ENCODE results near the gene PTPN14. TPM values are rescaled to one million over a fixed set of nuclear protein-coding genes. Genes with fewer than 3 reads are reported as not detected.

The PTPN14 gene
- total RNA-seq, 1 experiment from 2014 or later, result 243 TPM

DNA sequence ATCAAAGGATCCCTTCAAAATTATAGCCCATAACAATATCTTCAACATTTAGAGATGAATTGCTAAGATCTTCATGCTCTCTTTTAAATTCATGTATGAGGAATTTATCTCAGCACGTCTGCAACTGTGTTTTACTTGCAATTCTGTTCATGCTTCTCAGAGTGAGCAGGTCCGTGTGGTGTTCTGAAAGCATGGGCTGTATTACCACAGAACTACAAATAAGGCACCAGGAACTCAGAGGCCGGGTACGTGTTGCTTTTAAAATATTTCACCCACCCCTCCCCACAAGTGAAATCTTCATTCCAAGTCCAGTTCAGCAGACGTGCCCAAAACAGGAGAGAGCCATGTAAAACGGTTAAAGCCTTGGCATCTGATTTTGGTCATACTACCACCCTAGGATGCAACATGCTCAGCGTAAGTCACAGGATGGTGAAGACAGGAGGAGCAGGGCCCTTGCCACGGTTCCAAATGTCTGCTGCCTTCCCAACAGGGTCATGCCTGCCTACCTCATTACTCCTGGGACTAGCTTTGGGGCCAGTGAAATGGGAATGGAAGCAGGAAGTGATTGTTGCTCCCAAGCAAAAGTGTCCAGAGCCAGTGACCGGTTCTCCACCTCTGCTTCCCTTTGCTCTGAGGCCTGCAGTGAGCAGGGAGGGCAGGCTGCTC lies 133.7 kb downstream of the PTPN14 start:
- CTCF ChIA-PET, result interaction anchor here (0.6 to 5.4 kb wide), 11 partner anchors 9 to 166 kb away, joined by 3 to 64 read pairs (median 6); no protein-coding TSS in a partner anchor
- H3K27ac Mint-ChIP-seq (ENCODE audit: low read depth, unreplicated experiment), result peak overlapping the region; percentile 80
- TF ChIP-seq CTCF (IDR thresholded peaks at IDR 0.05; ENCODE audit: unreplicated experiment), result no peak

GRCh38 chr1:214416858-214417257 lies 134.5 kb downstream of the PTPN14 start:
- no TSS peak for BruUV-seq (replicated peaks)
- intact Hi-C loops (cut with micrococcal nuclease), result loop anchor here (2.0 kb wide), 1 partner anchor 24 kb away; no protein-coding TSS in a partner anchor
- Mint-ChIP-seq H3K4me3 (ENCODE audit: unreplicated experiment) (no peak overlapping the region), H3K9me3 (ENCODE audit: unreplicated experiment) (no peaks in the 10 kb centered on the region), H3K4me1 (ENCODE audit: insufficient read depth, unreplicated experiment) (peaks cover 72% of the 10 kb centered on the region), H3K27me3 (ENCODE audit: insufficient read depth, unreplicated experiment) (no peaks in the 10 kb centered on the region), H3K36me3 (ENCODE audit: insufficient read depth, unreplicated experiment) (peaks cover 28% of the 10 kb centered on the region), H3K27ac (ENCODE audit: low read depth, unreplicated experiment) (peak overlapping the region; percentile 69)
- no peak for DNase-seq (ENCODE audit: unreplicated experiment)
- ChIA-PET CTCF (interaction anchor here (0.6 to 5.4 kb wide), 11 partner anchors 9 to 210 kb away, joined by 3 to 64 read pairs (median 5); no protein-coding TSS in a partner anchor), POLR2A (interaction anchor here (0.6 to 8.4 kb wide), 25 partner anchors 11 to 1150 kb away, joined by 3 to 126 read pairs (median 11); partner anchors contain the start of genes CENPF, KCTD3 and PTPN14)
- TF ChIP-seq CTCF (IDR thresholded peaks at IDR 0.05; ENCODE audit: unreplicated experiment), result no peak

More for the DNA sequence above, 133.7 kb downstream of the PTPN14 start:
- Mint-ChIP-seq H3K4me1 (ENCODE audit: insufficient read depth, unreplicated experiment) (peaks cover 80% of the 10 kb centered on the region), H3K27me3 (ENCODE audit: insufficient read depth, unreplicated experiment) (no peaks in the 10 kb centered on the region), H3K4me3 (ENCODE audit: unreplicated experiment) (no peak overlapping the region), H3K9me3 (ENCODE audit: unreplicated experiment) (no peaks in the 10 kb centered on the region), H3K36me3 (ENCODE audit: insufficient read depth, unreplicated experiment) (peaks cover 35% of the 10 kb centered on the region)
- no TSS peak for BruUV-seq (replicated peaks)
- POLR2A ChIA-PET, result interaction anchor here (0.6 to 8.4 kb wide), 18 partner anchors 10 to 156 kb away, joined by 3 to 126 read pairs (median 8); partner anchors contain the start of gene PTPN14
- intact Hi-C loops (cut with micrococcal nuclease), result loop anchor here (2.0 kb wide), 1 partner anchor 23 kb away; no protein-coding TSS in a partner anchor
- no peak for DNase-seq (ENCODE audit: unreplicated experiment)

DNA sequence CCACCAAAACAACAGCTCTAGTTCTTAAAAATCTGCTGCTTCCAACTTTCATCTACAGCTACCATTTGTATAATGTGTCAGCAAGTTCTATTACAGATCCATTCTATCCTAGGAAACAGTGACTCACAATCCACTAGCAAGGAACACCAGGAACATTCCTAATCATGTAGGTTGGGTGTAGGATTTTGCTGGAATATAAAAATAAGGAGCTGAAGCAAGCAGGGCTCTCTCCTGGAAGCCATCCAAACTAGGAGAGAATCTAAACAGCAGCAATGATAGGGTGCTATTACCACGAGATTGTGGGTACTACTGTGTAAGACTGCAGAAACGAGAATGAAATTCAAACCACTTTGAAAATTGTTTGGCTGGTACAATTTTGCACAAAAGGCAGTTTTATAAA lies 135.0 kb downstream of the PTPN14 start:
- peak overlapping the region; percentile 69 for H3K27ac Mint-ChIP-seq (ENCODE audit: low read depth, unreplicated experiment)
- H3K4me3 Mint-ChIP-seq (ENCODE audit: unreplicated experiment), result no peak overlapping the region
- peak; percentile 80 for DNase-seq (ENCODE audit: unreplicated experiment)
- peaks cover 67% of the 10 kb centered on the region for H3K4me1 Mint-ChIP-seq (ENCODE audit: insufficient read depth, unreplicated experiment)
- H3K9me3 Mint-ChIP-seq (ENCODE audit: unreplicated experiment), result no peaks in the 10 kb centered on the region
- no TSS peak for BruUV-seq (replicated peaks)
- H3K36me3 Mint-ChIP-seq (ENCODE audit: insufficient read depth, unreplicated experiment), result peaks cover 23% of the 10 kb centered on the region
- no peaks in the 10 kb centered on the region for H3K27me3 Mint-ChIP-seq (ENCODE audit: insufficient read depth, unreplicated experiment)
- CTCF ChIA-PET, result interaction anchor here (0.6 to 5.4 kb wide), 17 partner anchors 9 to 240 kb away, joined by 3 to 64 read pairs (median 3); no protein-coding TSS in a partner anchor
- intact Hi-C loops (cut with micrococcal nuclease), result loop anchor here (2.0 kb wide), 1 partner anchor 24 kb away; no protein-coding TSS in a partner anchor
- POLR2A ChIA-PET, result interaction anchor here (0.7 to 8.4 kb wide), 31 partner anchors 9 to 1150 kb away, joined by 3 to 126 read pairs (median 5); partner anchors contain the start of genes CENPF, KCTD3 and PTPN14
- TF ChIP-seq CTCF (IDR thresholded peaks at IDR 0.05; ENCODE audit: unreplicated experiment), result no peak

DNA sequence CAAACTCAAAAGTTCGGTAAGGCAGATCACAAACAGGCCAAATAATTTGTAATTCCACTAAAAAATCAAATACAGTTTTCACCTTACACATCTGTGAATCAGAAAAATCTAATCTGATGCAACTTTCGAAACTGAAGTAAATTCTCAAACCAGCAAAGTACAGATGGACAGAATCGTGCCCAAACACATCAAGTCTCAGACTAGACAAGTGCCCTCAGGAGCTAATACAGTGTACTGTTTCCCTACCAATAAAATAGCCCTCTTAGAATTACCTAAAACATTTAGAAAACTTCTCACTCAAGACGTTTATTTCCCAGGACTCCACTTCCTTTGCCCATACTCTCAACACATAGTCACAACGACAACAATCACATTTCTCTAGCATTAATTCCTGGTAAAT lies 136.3 kb downstream of the PTPN14 start:
- H3K27me3 Mint-ChIP-seq (ENCODE audit: insufficient read depth, unreplicated experiment), result no peaks in the 10 kb centered on the region
- H3K27ac Mint-ChIP-seq (ENCODE audit: low read depth, unreplicated experiment), result peak overlapping the region; percentile 69
- no peak overlapping the region for H3K4me3 Mint-ChIP-seq (ENCODE audit: unreplicated experiment)
- POLR2A ChIA-PET, result interaction anchor here (1.1 to 8.4 kb wide), 19 partner anchors 7 to 168 kb away, joined by 3 to 126 read pairs (median 29); partner anchors contain the start of gene PTPN14
- peaks cover 22% of the 10 kb centered on the region for H3K36me3 Mint-ChIP-seq (ENCODE audit: insufficient read depth, unreplicated experiment)
- DNase-seq (ENCODE audit: unreplicated experiment), result no peak
- no peaks in the 10 kb centered on the region for H3K9me3 Mint-ChIP-seq (ENCODE audit: unreplicated experiment)
- intact Hi-C loops (cut with micrococcal nuclease), result no loop called here
- H3K4me1 Mint-ChIP-seq (ENCODE audit: insufficient read depth, unreplicated experiment), result peaks cover 55% of the 10 kb centered on the region
- TF ChIP-seq CTCF (IDR thresholded peaks at IDR 0.05; ENCODE audit: unreplicated experiment), result no peak
- BruUV-seq (replicated peaks), result no TSS peak
- CTCF ChIA-PET, result interaction anchor here (0.5 to 5.4 kb wide), 16 partner anchors 8 to 1161 kb away, joined by 3 to 64 read pairs (median 4); partner anchors contain the start of gene PTPN14

Data from MCF 10A (cell line).